Colonic mucosa (tissue), 4 donors: ENCODE data around the gene UGT1A10. TPM values are rescaled to one million over a fixed set of nuclear protein-coding genes. Genes with fewer than 3 reads are reported as not detected.
"Not testable (repeated sequence)": the region's sequence is repeated elsewhere in the genome, so short reads cannot be mapped to it uniquely, and the experiment has no call there.

Experiments
- DNase-seq: peaks from one replicate; pipeline ENCODE4 v3.0.0-alpha.2; 2020
- H3K27ac ChIP-seq: fragments of 200-600 bp; one replicate; pipeline ENCODE4 v1.8.0; 2021
- H3K27me3 ChIP-seq: fragments of 200-600 bp; one replicate; pipeline ENCODE4 v1.8.0; 2021
- H3K36me3 ChIP-seq: fragments of 200-600 bp; one replicate; pipeline ENCODE4 v1.8.0; 2021
- H3K4me1 ChIP-seq: fragments of 200-600 bp; one replicate; pipeline ENCODE4 v1.8.0; 2021; ENCODE audit warnings: mild to moderate bottlenecking
- H3K4me3 ChIP-seq: fragments of 200-600 bp; one replicate; pipeline ENCODE4 v1.8.0; 2021
- H3K9ac ChIP-seq, 2 donors: one replicate each; pipeline ENCODE4 v1.7.0; 2013; ENCODE audit warnings: control low read depth in 2 of 2, low read depth in 2 of 2, low read length in 2 of 2
- H3K9me3 ChIP-seq: fragments of 200-600 bp; one replicate; pipeline ENCODE4 v1.8.0; 2021
- CTCF ChIP-seq: fragments of 200-600 bp; IDR thresholded peaks from one replicate; pipeline ENCODE4 v1.8.0; 2022; ENCODE audit warnings: antibody characterized with exemption, mild to moderate bottlenecking
- intact Hi-C: fragments of 100-400 bp; cut with DNase I; formaldehyde crosslinking; loops from one replicate; pipeline ENCODE4 v1.14.1; 2022
- total RNA-seq, 2 donors: library from RNA; stranded (reverse); fragmentation: NEBNext Ultra II Directional in 1 of 2; extraction: Animal tissue kit (Norgen Biotek cat#: 25700) in 1 of 2; gene quantifications; one replicate each; pipeline ENCODE4 v1.2.1, GENCODE V29; 2021
- donor health status: healthy.
- donor health status: DM: no; HTN: no; CAD: no.
- donor health status: DM: no; HTN: no; CAD: no.

The UGT1A10 gene
- total RNA-seq, 2 donors from 2014 or later, result 45.2 to 82.9 TPM

- Histone ChIP-seq H3K27ac (peak overlapping the region; percentile 38), H3K4me1 (no peaks in the 10 kb centered on the region), H3K9ac (no peak overlapping the region), H3K36me3 (no peaks in the 10 kb centered on the region), H3K9me3 (no peaks in the 10 kb centered on the region), H3K27me3 (no peaks in the 10 kb centered on the region), H3K4me3 (no peak overlapping the region)
- peak; percentile 28 for DNase-seq
- TF ChIP-seq CTCF, result no peak
- intact Hi-C loops, result no loop called here
Observed at GRCh38 chr2:233650981-233651380, 14.7 kb downstream of the UGT1A10 start.

GRCh38 chr2:233651430-233651829, 15.2 kb downstream of the UGT1A10 start:
- Histone ChIP-seq H3K27me3 (no peaks in the 10 kb centered on the region), H3K9me3 (no peaks in the 10 kb centered on the region), H3K27ac (peak overlapping the region; percentile 38), H3K9ac (peak overlapping the region in 1 of 2 donors; percentile 18), H3K36me3 (no peaks in the 10 kb centered on the region), H3K4me3 (no peak overlapping the region), H3K4me1 (no peaks in the 10 kb centered on the region)
- no peak for DNase-seq
- intact Hi-C loops, result no loop called here
- TF ChIP-seq CTCF, result no peak

GRCh38 chr2:233654501-233654900, 18.3 kb downstream of the UGT1A10 start:
- intact Hi-C loops, result no loop called here
- no peaks in the 10 kb centered on the region for H3K4me1 ChIP-seq
- no peak overlapping the region for H3K9ac ChIP-seq
- no peaks in the 10 kb centered on the region for H3K9me3 ChIP-seq
- no peak overlapping the region for H3K4me3 ChIP-seq
- H3K27ac ChIP-seq, result no peak overlapping the region
- DNase-seq, result no peak
- H3K36me3 ChIP-seq, result no peaks in the 10 kb centered on the region
- no peaks in the 10 kb centered on the region for H3K27me3 ChIP-seq
- TF ChIP-seq CTCF, result no peak

GRCh38 chr2:233655043-233655442, 18.8 kb downstream of the UGT1A10 start:
- H3K36me3 ChIP-seq, result no peaks in the 10 kb centered on the region
- intact Hi-C loops, result no loop called here
- no peak overlapping the region for H3K27ac ChIP-seq
- no peaks in the 10 kb centered on the region for H3K4me1 ChIP-seq
- no peak overlapping the region for H3K9ac ChIP-seq
- H3K27me3 ChIP-seq, result no peaks in the 10 kb centered on the region
- no peaks in the 10 kb centered on the region for H3K9me3 ChIP-seq
- TF ChIP-seq CTCF, result no peak
- H3K4me3 ChIP-seq, result no peak overlapping the region
- DNase-seq, result no peak

GRCh38 chr2:233655943-233656342, 19.7 kb downstream of the UGT1A10 start:
- intact Hi-C loops, H3K27ac ChIP-seq, H3K36me3 ChIP-seq, H3K9me3 ChIP-seq, H3K27me3 ChIP-seq, H3K9ac ChIP-seq, H3K4me1 ChIP-seq, H3K4me3 ChIP-seq, DNase-seq: not testable (repeated sequence)

GRCh38 chr2:233656443-233656842, 20.2 kb downstream of the UGT1A10 start:
- no peaks in the 10 kb centered on the region for H3K27me3 ChIP-seq
- H3K9me3 ChIP-seq, result no peaks in the 10 kb centered on the region
- no peak overlapping the region for H3K9ac ChIP-seq
- no peak for TF ChIP-seq CTCF
- H3K27ac ChIP-seq, result no peak overlapping the region
- H3K4me3 ChIP-seq, result no peak overlapping the region
- DNase-seq, result no peak
- no peaks in the 10 kb centered on the region for H3K36me3 ChIP-seq
- intact Hi-C loops, result no loop called here
- H3K4me1 ChIP-seq, result no peaks in the 10 kb centered on the region
